Sigmoid colon (tissue), 7 donors: ENCODE measurements around the gene EFR3B. TPM values are rescaled to one million over a fixed set of nuclear protein-coding genes. Genes with fewer than 3 reads are reported as not detected.

Experiments used
- DNase-seq: peaks from one replicate; pipeline ENCODE4 v3.0.0-alpha.2; 2019
- H3K27ac ChIP-seq, 4 donors: fragments of 200-600 bp; sonication (generic); one replicate each; pipeline ENCODE4 v1.5.1; 2016 to 2019; ENCODE audit warnings: mild to moderate bottlenecking in 1 of 4
- H3K27me3 ChIP-seq, 3 donors: fragments of 200-600 bp; sonication (generic); one replicate each; pipeline ENCODE4 v1.5.1; 2019; ENCODE audit warnings: mild to moderate bottlenecking in 1 of 3
- H3K36me3 ChIP-seq, 4 donors: fragments of 200-600 bp; sonication (generic); one replicate each; pipeline ENCODE4 v1.5.1; 2016 to 2019
- H3K4me1 ChIP-seq, 4 donors: fragments of 200-600 bp; sonication (generic); one replicate each; pipeline ENCODE4 v1.5.1; 2017 to 2019
- H3K4me3 ChIP-seq, 4 donors: fragments of 200-600 bp; sonication (generic); one replicate each; pipeline ENCODE4 v1.5.1; 2017 to 2019; ENCODE audit warnings: mild to moderate bottlenecking in 2 of 4, moderate library complexity in 1 of 4
- H3K9me3 ChIP-seq, 4 donors: fragments of 200-600 bp in 3 of 4; sonication (generic) in 3 of 4; one replicate each; pipeline versions ENCODE4 v1.5.1 to v1.6.1; 2013 to 2019
- EP300 ChIP-seq, 4 donors: sonication (generic); formaldehyde crosslinking; IDR thresholded peaks; one replicate each; pipeline ENCODE4 v1.6.1; 2017; ENCODE audit warnings: antibody characterized with exemption in 4 of 4
- POLR2A ChIP-seq, 2 donors: fragments of 450-650 bp; IDR thresholded peaks; one replicate each; pipeline ENCODE4 v1.6.1; 2016; ENCODE audit warnings: antibody characterized with exemption in 2 of 2, mild to moderate bottlenecking in 2 of 2, moderate library complexity in 2 of 2
- POLR2AphosphoS5 ChIP-seq, 4 donors: sonication (generic); formaldehyde crosslinking; IDR thresholded peaks; one replicate each; pipeline ENCODE4 v1.6.1; 2017; ENCODE audit warnings: antibody characterized with exemption in 4 of 4
- WGBS, 2 donors: extraction: QIAGEN DNeasy Blood & Tissue Kit; methylation state at CpG; one replicate each; pipeline ENCODE4 v1.1.7; 2013; 5-methylcytosine and 5-hydroxymethylcytosine counted together
- intact Hi-C: fragments of 100-400 bp; cut with DNase I; formaldehyde crosslinking; loops from one replicate; pipeline ENCODE4 v1.15.1; 2023
- polyA plus RNA-seq, 3 donors: library from polyadenylated mRNA; stranded (reverse); fragments of 200-250 nt; gene quantifications; one replicate each; pipeline ENCODE4 v1.2.3, GENCODE V29; 2013
- total RNA-seq, 4 donors: library from RNA; depleted of rRNA; stranded (reverse); fragments of >200 nt; gene quantifications; one replicate each; pipeline ENCODE4 v1.1.0, GENCODE V29; 2016
- TF ChIP-seq, protein P1 (sequence below), 4 experiments: fragments of 450-650 bp in 3 of 4; fragments of 200-600 bp in 1 of 4; IDR thresholded peaks; one replicate each; pipeline ENCODE4 v1.5.1; 2016 to 2019; ENCODE audit warnings: antibody characterized with exemption in 4 of 4, mild to moderate bottlenecking in 3 of 4, moderate library complexity in 2 of 4
- donor health status: healthy with polysubstance abuse.
- donor health status: Bipolar disorder and iron deficiency.
- donor health status: healthy.

Gene EFR3B
- total and polyA plus RNA-seq, 7 donors: under 0.01 to 1.9 (median 0.50) TPM

DNA sequence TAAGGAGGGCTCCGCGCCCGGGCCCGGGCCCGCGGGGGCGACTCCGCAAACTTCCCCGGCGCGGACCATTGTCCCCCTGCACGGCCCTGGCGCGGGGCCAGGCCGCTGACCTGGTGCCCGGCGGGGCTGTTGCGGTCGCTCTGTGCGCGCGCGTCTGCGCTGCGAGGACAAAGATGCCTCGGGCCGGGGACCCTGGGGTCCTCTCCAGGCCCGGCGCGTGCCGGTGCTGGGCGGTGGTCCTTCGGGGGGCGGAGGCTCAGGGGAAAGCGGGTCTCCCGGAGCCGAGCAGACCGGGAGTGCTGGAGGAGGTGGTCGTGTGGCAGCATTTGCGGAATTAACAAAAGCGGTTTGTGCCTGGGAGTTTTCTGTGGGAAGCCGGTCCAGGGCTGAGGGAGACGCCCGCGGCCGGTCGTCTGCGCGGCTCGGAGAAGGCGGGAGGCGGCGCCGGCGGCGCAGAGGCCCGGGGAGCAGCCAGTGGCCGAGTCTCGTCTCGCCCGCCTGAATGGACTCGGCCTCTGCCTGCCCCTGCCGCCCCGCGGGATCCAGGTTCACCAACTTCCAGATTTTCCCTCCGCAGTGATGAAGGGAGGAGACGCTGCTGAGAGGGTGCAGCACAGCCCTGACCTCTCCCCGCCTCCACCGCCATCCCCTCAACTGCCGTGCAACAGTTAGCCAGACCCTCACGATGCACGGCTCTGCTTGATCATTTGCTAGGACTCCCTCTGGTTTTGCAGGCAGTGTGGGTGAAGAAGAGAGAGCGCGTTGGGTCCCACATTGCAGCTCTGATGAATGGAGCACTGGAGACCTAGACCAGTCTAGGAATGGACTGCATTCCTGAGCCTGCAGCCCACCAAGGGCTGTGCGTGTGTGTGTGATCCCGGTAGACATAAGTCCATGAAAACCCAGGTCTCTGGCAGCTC, 705 bp downstream of the EFR3B start:
- no peak for TF ChIP-seq POLR2A (IDR thresholded peaks at IDR 0.05)
- 1 to 2% methylated on average over 76 of the region's 76 CpGs for WGBS, 2 donors

DNA sequence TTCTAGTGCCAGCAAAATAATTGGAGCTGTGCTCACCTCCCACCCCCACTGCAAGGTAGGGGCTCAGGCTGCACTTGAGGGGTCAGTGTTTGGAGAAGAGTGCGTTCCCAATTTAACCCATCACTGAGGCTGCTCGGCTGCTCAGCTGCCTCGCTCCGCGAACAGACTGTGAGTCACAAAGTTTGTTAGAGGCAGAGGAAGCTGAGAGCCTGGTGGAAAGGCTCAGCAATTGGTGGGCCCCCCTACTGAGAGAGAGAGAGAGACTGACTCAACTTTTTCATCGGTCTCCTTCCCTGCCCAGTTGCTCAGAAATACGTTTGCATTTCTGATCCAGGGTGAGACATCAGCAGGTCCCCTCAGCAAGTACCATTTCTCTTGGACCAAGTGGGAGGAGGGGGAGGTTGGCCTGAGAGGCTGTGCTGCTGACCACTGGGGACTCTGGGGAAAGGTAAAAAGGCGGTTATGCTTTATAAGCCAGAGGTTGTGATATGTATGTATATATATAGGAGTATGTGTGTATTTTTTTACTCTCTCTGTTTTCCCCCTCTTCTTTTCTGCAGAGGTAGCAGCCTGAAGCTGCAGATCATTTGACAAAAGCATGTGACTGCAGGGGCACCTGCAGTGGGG, 1.5 kb downstream of the EFR3B start:
- peak overlapping the region in 1 of 4 donors; percentile 84 for H3K27ac ChIP-seq

More for the DNA sequence above, 705 bp downstream of the EFR3B start:
- Histone ChIP-seq H3K9me3 (no peaks in the 10 kb centered on the region), H3K36me3 (no peaks in the 10 kb centered on the region), H3K27ac (peak overlapping the region; percentile 77 to 92 (median 84)), H3K4me3 (peak overlapping the region; percentile 54 to 87 (median 74)), H3K4me1 (peaks cover 2 to 22% (median 19%) of the 10 kb centered on the region in 4 donors), H3K27me3 (no peaks in the 10 kb centered on the region)
- intact Hi-C loops: loop anchor here (2.0 to 5.0 kb wide), 4 partner anchors 56 to 85 kb away; partner anchors contain the start of gene DNAJC27
- DNase-seq: peak; percentile 69

DNA sequence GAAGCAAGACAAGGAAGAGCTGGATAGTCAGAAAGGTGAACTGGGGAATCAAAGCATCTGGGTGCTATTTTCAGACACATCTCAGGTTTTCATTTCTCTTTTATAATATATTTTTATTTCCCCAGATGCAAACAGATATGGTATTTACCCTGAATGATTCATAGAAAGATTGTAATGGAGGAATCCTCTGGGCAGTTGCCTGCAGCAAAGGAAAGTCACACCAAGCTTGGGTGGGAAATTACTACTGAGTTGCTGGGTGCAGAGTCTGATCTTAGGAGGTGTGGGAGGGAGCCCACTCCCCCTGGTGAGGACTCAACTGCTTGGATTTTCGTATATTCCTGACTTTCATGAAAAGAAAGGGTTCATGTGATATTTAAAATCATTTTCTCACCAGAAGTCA, 2.1 kb downstream of the EFR3B start:
- TF ChIP-seq, protein P1, sequence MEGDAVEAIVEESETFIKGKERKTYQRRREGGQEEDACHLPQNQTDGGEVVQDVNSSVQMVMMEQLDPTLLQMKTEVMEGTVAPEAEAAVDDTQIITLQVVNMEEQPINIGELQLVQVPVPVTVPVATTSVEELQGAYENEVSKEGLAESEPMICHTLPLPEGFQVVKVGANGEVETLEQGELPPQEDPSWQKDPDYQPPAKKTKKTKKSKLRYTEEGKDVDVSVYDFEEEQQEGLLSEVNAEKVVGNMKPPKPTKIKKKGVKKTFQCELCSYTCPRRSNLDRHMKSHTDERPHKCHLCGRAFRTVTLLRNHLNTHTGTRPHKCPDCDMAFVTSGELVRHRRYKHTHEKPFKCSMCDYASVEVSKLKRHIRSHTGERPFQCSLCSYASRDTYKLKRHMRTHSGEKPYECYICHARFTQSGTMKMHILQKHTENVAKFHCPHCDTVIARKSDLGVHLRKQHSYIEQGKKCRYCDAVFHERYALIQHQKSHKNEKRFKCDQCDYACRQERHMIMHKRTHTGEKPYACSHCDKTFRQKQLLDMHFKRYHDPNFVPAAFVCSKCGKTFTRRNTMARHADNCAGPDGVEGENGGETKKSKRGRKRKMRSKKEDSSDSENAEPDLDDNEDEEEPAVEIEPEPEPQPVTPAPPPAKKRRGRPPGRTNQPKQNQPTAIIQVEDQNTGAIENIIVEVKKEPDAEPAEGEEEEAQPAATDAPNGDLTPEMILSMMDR (IDR thresholded peaks at IDR 0.05): no peak
- TF ChIP-seq POLR2A (IDR thresholded peaks at IDR 0.05) (no peak), POLR2AphosphoS5 (IDR thresholded peaks at IDR 0.05) (no peak), EP300 (IDR thresholded peaks at IDR 0.05) (no peak)
- Histone ChIP-seq H3K36me3 (no peaks in the 10 kb centered on the region), H3K27me3 (no peaks in the 10 kb centered on the region), H3K4me3 (no peak overlapping the region), H3K27ac (no peak overlapping the region), H3K4me1 (peaks cover 2 to 22% (median 19%) of the 10 kb centered on the region in 4 donors), H3K9me3 (no peaks in the 10 kb centered on the region)
- WGBS, 2 donors: 85 to 87% methylated on average over 1 of the region's 1 CpG
- DNase-seq: peak; percentile 19
- intact Hi-C loops: loop anchor here (5.0 kb wide), 2 partner anchors 72 to 83 kb away; partner anchors contain the start of gene DNAJC27

More for the DNA sequence above, 1.5 kb downstream of the EFR3B start:
- Histone ChIP-seq H3K4me1 (peaks cover 2 to 22% (median 19%) of the 10 kb centered on the region in 4 donors), H3K27me3 (no peaks in the 10 kb centered on the region), H3K4me3 (peak overlapping the region in 3 of 4 donors; percentile 66 to 87 (median 81)), H3K36me3 (no peaks in the 10 kb centered on the region), H3K9me3 (no peaks in the 10 kb centered on the region)
- DNase-seq: peak; percentile 46
- WGBS, 2 donors: 28 to 62% methylated on average over 8 of the region's 8 CpGs
- no peak for TF ChIP-seq POLR2AphosphoS5 (IDR thresholded peaks at IDR 0.05)
- TF ChIP-seq POLR2A (IDR thresholded peaks at IDR 0.05): no peak
- intact Hi-C loops: loop anchor here (2.0 to 5.0 kb wide), 4 partner anchors 55 to 84 kb away; partner anchors contain the start of gene DNAJC27

DNA sequence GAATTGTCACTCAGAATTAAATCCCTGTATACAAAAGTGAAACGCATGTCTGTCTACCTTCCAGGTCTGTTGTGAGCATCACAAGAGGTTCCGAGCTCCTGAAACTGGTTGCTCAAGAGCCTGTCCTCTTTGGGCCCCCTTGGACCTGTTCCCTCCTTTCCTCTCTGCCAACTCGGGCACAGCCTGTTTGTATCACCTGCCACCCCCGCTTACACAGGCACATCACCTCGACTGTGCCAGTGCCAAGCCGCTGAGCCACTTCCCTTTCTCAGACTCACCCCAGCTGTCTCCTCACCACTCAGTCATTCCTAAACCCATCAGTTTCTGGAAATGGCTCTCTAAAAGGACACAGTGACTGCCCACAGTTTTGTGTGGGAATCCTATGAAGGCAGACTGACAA, 3.1 kb downstream of the EFR3B start:
- no peaks in the 10 kb centered on the region for H3K9me3 ChIP-seq
- WGBS, 2 donors: 51 to 53% methylated on average over 6 of the region's 6 CpGs
- intact Hi-C loops: loop anchor here (5.0 kb wide), 2 partner anchors 73 to 82 kb away; partner anchors contain the start of gene DNAJC27
- no peak for DNase-seq
- H3K36me3 ChIP-seq: no peaks in the 10 kb centered on the region
- no peak overlapping the region for H3K27ac ChIP-seq
- H3K4me1 ChIP-seq: peaks cover 2 to 22% (median 19%) of the 10 kb centered on the region in 4 donors
- TF ChIP-seq POLR2A (IDR thresholded peaks at IDR 0.05): no peak
- TF ChIP-seq POLR2AphosphoS5 (IDR thresholded peaks at IDR 0.05): no peak
- TF ChIP-seq EP300 (IDR thresholded peaks at IDR 0.05): no peak
- TF ChIP-seq, protein P1 (IDR thresholded peaks at IDR 0.05): no peak
- no peak overlapping the region for H3K4me3 ChIP-seq
- no peaks in the 10 kb centered on the region for H3K27me3 ChIP-seq

DNA sequence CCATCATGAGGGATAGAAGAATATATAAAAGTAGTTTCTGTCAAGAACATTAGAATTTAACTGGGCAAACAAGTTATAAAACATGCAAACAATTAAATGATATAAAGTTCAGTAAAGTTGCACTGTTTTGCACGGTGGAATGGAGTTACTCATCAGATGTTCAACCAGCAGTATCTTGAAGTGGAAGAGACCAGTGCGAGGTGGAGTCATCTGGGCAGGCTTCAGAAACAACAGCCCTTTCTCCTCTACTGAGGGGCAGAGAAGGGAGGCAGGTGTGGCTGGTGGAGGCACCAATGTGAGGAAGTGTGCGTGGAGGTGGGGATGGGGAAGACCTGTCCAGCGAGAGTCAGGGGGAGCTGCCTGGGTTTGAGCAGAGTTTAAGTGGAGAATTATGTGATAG, 7.5 kb downstream of the EFR3B start:
- H3K27ac ChIP-seq: no peak overlapping the region
- 58 to 79% methylated on average over 4 of the region's 4 CpGs for WGBS, 2 donors
- no peaks in the 10 kb centered on the region for H3K36me3 ChIP-seq
- no peaks in the 10 kb centered on the region for H3K9me3 ChIP-seq
- intact Hi-C loops: no loop called here
- no peak for TF ChIP-seq EP300 (IDR thresholded peaks at IDR 0.05)
- TF ChIP-seq POLR2A (IDR thresholded peaks at IDR 0.05): no peak
- TF ChIP-seq, protein P1 (IDR thresholded peaks at IDR 0.05): no peak
- no peak for TF ChIP-seq POLR2AphosphoS5 (IDR thresholded peaks at IDR 0.05)
- DNase-seq: no peak
- H3K4me1 ChIP-seq: peaks cover 0 to 4% (median 0%) of the 10 kb centered on the region in 4 donors
- H3K4me3 ChIP-seq: no peak overlapping the region
- H3K27me3 ChIP-seq: no peaks in the 10 kb centered on the region
